HuH-7 (cell line): ENCODE results near the gene RDX.
"Not testable (repeated sequence)": the region's sequence is repeated elsewhere in the genome, so short reads cannot be mapped to it uniquely, and the experiment has no call there.

Experiments used
- DNase-seq: peaks from one replicate; pipeline ENCODE4 v3.0.0; 2011; ENCODE audit warnings: low spot score

RDX gene

GRCh38 chr11:110305169-110306018, 9.0 kb upstream of the RDX start:
- peak; percentile 52 for DNase-seq

DNA sequence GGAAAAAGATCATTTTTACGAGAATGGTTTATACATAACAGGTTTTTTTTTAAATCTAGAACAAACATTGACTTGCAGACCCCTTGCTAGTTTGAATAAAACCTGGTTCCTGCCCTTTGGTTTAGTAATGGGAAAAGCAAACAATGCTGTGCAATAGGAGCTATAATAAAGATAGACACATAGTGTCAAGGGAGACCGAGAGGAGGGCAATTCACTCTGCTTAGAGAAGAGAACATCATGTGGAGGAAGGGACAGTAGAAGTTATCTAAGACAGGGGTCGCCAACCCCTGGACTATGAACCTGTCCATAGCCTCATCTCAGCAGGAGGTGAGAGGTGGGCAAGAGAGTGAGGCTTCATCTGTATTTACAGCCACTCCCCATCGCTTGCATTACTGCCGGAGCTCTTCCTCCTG, 7.0 kb upstream of the RDX start:
- peak; percentile 56 for DNase-seq

DNA sequence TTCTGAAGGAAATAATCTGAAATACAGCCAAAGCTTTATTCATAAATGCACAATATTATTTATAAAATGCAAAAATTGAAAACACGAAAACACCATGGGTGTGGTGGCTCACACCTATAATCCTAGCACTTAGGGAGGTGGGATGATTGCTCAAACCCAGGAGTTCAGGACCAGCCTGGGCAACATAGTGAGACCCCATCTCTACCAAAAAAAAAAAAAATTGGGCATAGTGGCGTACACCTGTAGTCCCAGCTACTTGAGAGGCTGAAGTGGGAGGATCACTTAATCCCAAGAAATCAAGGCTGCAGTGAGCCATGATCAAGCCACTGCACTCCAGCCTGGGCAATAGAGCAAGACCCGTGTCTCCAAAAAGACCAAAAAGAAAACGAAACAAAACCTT, 5.2 kb upstream of the RDX start:
- no peak for DNase-seq

- DNase-seq, result no peak
Measured at GRCh38 chr11:110301032-110301431, 4.6 kb upstream of the RDX start.

DNA sequence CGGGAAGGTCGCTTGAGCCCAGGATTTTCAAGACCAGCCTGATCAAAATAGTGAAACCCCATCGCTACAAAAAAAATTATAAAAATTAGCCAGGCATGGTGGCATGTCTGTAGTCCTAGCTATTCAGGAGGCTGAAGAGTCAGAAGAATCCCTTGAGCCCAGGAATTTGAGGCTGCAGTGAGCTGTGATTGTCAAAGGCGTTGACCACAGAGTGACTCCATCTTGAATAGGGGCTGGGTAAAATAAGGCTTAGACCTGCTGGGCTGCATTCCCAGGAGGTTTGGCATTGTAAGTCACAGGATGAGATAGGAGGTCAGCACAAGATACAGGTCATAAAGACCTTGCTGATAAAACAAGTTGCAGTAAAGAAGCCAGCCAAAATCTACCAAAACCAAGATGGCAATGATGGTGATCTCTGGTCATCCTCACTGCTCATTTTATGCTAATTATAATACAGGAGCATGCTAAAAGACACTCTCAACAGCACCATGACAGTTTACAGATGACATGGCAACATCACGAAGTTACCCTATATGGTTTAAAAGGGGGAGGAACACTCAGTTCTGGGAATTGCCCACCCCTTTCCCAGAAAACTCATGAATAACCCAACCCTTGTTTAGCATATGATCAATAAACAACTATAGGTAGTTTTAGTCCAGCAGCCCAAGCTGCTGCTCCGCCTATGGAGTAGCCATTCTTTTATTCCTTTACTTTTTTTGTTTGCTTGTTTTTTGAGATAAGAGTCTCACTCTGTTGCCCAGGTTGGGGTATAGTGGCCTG, 2.8 kb upstream of the RDX start:
- no peak for DNase-seq

- peak; percentile 41 for DNase-seq
Measured at GRCh38 chr11:110298301-110298765, 1.9 kb upstream of the RDX start.

DNA sequence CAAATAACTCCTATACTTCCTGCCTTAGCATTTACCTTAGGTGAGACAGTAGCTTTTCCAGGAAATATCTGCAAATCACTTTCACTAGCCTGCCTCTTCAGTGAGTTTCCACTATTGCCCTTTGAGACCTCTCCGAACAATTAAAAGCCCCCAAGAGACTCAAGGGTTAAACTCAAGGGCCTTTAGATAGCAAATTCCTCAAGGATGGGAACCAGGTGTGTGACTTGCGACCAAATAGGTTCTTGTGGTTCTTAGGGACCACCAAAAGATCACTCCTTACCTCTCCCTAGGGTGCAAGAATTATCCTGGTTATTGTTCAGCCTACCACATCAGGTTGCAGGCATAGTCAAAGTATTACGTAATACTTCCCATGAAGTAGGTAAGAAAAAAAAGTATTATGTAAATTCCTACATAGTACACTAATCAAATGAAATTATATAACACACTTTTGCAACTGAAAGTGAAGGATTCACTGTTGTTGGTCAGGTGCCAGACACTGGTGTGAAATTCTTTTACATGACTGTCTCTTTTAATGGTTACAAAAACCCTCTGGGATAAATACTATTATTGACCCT, 1.4 kb upstream of the RDX start:
- DNase-seq, result peak; percentile 50

GRCh38 chr11:110297076-110297725, 787 bp upstream of the RDX start:
- no peak for DNase-seq

DNA sequence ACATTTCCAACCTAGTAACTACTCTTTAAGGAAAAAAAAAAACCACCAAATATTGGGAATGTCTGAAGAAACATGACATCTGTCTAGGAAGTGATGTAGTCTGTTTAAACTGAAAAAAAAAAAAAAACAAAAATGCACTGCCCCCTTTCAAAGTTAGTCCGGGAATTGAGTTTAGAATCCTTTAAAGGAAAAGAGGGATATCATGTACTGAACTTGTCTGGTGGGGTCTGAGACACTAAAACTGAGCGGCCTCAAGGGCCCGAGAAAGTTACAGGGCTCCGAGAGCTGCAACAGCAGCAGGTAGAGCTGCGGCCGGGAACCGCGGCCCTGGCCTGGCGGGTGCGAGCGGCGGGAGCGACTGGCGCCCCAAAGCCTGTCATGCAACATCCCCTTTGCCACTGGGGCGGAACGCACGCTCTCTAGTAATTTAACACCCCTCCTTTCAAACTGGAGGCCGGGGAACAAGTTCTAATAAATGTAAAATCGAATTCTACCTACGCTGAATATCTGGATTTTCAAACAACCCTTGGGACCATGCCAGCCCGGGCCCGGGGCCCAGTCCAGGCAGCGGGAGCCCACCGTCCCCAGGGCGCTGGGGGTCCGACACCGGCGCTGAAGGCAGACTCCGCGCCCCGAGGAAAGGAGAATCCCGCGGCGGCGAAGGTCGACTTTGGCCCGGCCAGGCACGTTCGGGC, 736 bp downstream of the RDX start:
- no peak for DNase-seq

- DNase-seq, result no peak
Measured at GRCh38 chr11:110295086-110295485, 1.3 kb downstream of the RDX start.

DNA sequence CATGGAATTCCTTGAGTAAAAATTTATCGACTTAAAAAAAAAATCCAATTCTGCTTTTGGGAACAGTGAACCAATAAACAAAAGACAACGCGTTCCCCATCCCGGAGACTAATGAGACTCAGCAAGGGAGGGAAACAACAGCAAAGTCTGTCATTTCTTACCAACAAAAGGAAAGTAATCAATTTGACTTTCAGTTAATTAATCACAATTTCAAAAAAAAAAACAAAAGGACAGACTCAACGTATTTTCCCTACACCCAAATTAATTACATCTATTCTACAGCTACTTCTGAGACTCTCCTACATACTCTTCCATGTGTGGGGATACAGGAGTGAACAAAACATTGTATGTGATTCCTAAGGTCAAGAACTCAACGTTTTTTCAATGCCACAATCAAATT, 1.9 kb downstream of the RDX start:
- DNase-seq, result no peak

- DNase-seq, result no peak
Measured at GRCh38 chr11:110293389-110293788, 3.0 kb downstream of the RDX start.

- DNase-seq, result not testable (repeated sequence)
Measured at GRCh38 chr11:110292146-110292545, 4.3 kb downstream of the RDX start.

DNA sequence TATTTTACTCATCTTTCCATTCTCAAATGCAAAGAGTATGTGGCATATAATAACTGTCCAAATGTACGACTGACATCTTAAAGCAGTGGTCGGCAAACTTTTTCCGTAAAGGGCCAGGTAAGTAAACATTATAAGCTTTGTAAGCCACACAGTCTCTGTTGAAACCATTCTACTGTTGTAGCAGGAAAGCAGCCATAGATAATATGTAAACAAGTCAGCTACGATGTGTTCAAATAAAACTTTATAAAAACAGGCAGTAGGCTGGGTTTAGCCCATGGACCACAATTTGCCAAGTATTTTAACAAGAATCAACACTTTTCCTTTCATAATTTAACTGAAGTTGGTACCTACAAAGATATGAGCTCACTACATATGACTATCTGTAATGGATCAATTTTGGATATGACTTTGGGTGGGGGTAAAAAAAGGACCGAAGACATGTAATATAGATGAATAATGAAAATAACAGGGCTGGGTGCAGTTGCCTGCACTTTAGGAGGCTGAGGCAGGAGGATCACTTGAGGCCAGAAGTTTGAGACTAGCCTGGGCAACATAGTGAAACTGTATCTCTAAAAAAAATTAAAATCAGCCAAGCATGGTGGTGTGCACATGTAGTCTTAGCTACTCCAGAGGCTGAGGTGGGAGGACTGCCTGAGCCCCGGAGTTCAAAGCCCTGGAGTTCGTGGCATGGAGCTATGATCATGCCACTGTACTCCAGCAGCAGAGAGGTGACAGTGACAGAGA, 5.7 kb downstream of the RDX start:
- DNase-seq, result no peak

DNA sequence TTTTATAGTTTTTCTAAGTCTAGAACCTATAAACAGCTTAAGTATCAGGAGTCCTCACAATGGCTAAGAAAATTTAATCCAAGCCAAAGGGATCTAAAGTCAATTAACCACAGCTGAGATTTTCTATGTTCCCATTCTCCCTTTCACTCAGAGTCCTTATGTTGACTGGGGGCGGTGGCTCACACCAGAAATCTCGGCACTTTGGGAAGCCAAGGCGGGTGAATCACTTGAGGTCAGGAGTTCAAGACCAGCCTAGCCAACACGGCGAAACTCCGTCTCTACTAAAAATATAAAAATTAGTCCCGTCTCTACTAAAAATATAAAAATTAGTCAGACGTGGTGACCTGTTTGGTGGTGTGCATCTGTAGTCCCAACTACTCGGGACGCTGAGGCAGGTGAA, 6.9 kb downstream of the RDX start:
- DNase-seq, result no peak

DNA sequence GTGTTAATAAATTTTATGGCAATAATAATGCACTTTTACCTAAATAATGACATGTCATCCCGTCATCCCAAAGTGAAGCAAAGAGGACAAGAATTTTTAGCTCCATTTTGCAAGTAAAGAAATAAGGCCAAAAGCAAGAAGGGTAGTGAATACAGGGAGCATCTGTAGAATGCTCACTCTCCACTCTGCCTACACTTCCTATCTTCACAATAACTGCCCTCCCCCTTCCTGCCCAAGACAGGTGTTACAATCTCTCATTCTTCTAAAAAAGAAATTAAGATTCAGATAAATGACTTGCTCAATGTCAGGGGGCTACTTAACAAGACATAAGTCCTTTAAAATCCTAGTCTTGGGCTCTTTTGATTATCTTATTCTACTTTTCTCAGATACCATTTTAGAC, 8.9 kb downstream of the RDX start:
- DNase-seq, result no peak

DNA sequence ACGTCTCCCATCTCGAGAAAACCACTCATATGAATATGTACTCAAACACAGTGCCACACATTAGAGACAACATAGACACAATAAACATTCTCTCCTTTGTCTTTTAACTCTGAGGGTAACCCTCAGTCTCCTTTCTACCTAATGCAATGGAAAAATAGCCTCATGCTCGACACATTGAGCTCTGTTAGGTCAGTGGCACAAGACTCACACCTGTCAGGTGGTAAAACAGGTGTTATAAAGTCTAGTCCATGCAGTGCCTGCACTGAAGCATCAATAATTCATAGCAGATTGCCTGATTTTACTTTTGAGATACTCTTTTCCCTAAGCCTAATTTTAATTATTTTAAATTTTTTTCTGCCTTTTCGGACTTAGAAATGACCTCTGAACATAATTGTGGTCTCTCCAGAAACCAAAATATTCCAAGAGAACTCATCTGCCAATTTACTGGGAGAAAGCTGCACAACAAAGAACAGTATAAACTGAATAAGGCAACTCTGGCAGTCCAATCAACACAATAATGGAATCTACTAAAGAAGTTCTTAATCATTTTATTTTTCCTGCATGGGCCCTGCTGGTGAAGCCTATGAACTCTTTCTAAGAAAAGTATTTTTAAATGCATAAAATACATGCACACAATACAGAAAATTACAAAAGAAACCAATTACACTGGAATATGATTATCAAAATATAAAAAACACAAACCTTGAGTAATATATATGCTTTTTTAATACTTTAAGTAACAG, 9.9 kb downstream of the RDX start:
- no peak for DNase-seq

DNA sequence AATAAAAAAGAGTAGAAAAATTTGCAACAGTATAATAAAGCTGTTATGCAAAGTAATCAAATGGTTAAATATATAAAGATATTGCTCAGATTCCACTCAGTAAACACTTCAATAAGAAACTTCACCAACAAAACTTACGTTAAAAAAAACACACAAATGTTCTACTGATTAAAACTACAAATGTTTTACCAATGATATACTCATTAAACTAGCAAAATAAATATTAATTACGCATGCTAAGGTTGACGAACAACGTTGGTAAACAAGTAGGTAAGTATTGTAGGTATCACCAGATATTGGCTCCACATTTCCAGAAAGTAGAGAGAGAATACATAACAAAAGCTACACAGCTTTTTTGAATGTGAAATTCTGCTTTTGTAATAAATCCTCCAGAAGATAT, 12.6 kb downstream of the RDX start:
- no peak for DNase-seq

- DNase-seq, result not testable (repeated sequence)
Measured at GRCh38 chr11:110280595-110280994, 15.8 kb downstream of the RDX start.

DNA sequence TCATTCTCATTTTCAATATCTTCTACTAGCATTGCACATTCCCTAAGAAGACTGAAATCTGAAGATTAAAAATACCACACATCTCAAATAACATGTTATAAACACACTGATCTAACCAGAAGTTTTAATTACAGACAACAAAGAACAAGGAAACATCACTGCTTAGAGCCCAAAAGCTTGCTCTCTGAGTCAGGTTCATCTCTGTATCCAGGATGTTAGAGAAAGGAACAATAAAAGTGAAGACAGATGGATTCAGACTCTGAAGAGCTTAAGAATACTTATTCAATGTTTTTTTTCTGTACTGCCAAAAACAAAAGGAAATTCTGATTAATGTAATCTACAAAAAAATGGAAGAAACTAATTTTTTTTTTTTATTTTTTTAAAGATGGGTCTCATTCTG, 16.5 kb downstream of the RDX start:
- no peak for DNase-seq
